Globus pallidus (tissue), 1 donor: ENCODE data around the gene DHX34.

Experiments used
- DNase-seq: peaks from one replicate; pipeline ENCODE4 v3.0.0-alpha.2; 2015; ENCODE audit warnings: low spot score

The DHX34 gene

GRCh38 chr19:47417746-47418691, 68.9 kb downstream of the DHX34 start:
- no peak for DNase-seq

GRCh38 chr19:47418692-47419029, 69.5 kb downstream of the DHX34 start:
- DNase-seq, result no peak

GRCh38 chr19:47419030-47419783, 70.1 kb downstream of the DHX34 start, which contains the start of gene MEIS3:
Gene MEIS3, minus strand, starts transcription at chr19:47419527. Its CDS starts 446 bp downstream, at chr19:47419081.
- no peak for DNase-seq

GRCh38 chr19:47419789-47420188, 70.7 kb downstream of the DHX34 start:
- no peak for DNase-seq

- no peak for DNase-seq
Observed at GRCh38 chr19:47421244-47421786, 72.2 kb downstream of the DHX34 start.

GRCh38 chr19:47421844-47422395, 72.8 kb downstream of the DHX34 start:
- no peak for DNase-seq

- no peak for DNase-seq
Observed at GRCh38 chr19:47422417-47423163, 73.5 kb downstream of the DHX34 start.

GRCh38 chr19:47423203-47423882, 74.2 kb downstream of the DHX34 start:
- no peak for DNase-seq

- DNase-seq, result peak; percentile 14
Observed at GRCh38 chr19:47427241-47428176, 78.4 kb downstream of the DHX34 start.

GRCh38 chr19:47428177-47428894, 79.2 kb downstream of the DHX34 start:
- DNase-seq, result peak; percentile 85

GRCh38 chr19:47429140-47429793, 80.2 kb downstream of the DHX34 start:
- no peak for DNase-seq

- no peak for DNase-seq
Observed at GRCh38 chr19:47430041-47430802, 81.1 kb downstream of the DHX34 start.

- DNase-seq, result no peak
Observed at GRCh38 chr19:47432091-47432490, 83.0 kb downstream of the DHX34 start.
